ENCODE measurements around the gene CBY3. TPM values are rescaled to one million over a fixed set of nuclear protein-coding genes. Genes with fewer than 3 reads are reported as not detected.
"Not testable (repeated sequence)": the region's sequence is repeated elsewhere in the genome, so short reads cannot be mapped to it uniquely, and the experiment has no call there.

Gene CBY3
- total RNA-seq, 1 experiment from 2014 or later, result 0.68 TPM

GRCh38 chr5:179696603-179697002, 15.8 kb upstream of the CBY3 start:
- intact Hi-C loops (cut with micrococcal nuclease; ENCODE audit: unreplicated experiment), result no loop called here
- no peak for DNase-seq
- ChIA-PET POLR2A (no interaction called here), CTCF (no interaction called here)
- Mint-ChIP-seq H3K4me3 (ENCODE audit: unreplicated experiment) (no peak overlapping the region), H3K4me1 (ENCODE audit: low read depth, unreplicated experiment) (peaks cover 8% of the 10 kb centered on the region), H3K9me3 (ENCODE audit: unreplicated experiment) (no peaks in the 10 kb centered on the region), H3K27me3 (ENCODE audit: insufficient read depth, unreplicated experiment) (no peaks in the 10 kb centered on the region), H3K27ac (ENCODE audit: unreplicated experiment) (no peak overlapping the region), H3K36me3 (ENCODE audit: insufficient read depth, unreplicated experiment) (peaks cover 34% of the 10 kb centered on the region)
- no TSS peak for BruUV-seq (replicated peaks)
- Histone ChIP-seq H3K9me3 (no peaks in the 10 kb centered on the region), H3K4me3 (ENCODE audit: low read depth, low read length) (no peak overlapping the region), H3K27me3 (replicated peaks; ENCODE audit: control insufficient read depth, insufficient read depth, low read length) (no peaks in the 10 kb centered on the region), H3K36me3 (ENCODE audit: control insufficient read depth, insufficient read depth, low read length) (peaks cover 1% of the 10 kb centered on the region), H3K4me1 (peaks cover 8% of the 10 kb centered on the region)
- no peak for TF ChIP-seq CTCF (IDR thresholded peaks at IDR 0.05; ENCODE audit: insufficient read depth in 1 of 2, low read depth in 1 of 2, low read length in 1 of 2, severe bottlenecking in 1 of 2, unreplicated experiment in 1 of 2)

- BruUV-seq (replicated peaks), result no TSS peak
- H3K36me3 Mint-ChIP-seq (ENCODE audit: insufficient read depth, unreplicated experiment), result peaks cover 14% of the 10 kb centered on the region
- POLR2A ChIA-PET, result interaction anchor here (1.5 kb wide), 1 partner anchor 71 kb away, joined by 4 read pairs; the partner anchor contains the start of gene HNRNPH1
- no peak overlapping the region for H3K4me3 ChIP-seq (ENCODE audit: low read depth, low read length)
- H3K36me3 ChIP-seq (ENCODE audit: control insufficient read depth, insufficient read depth, low read length), result no peaks in the 10 kb centered on the region; the same call in 1 of the 2 replicates
- no peak overlapping the region for H3K27ac Mint-ChIP-seq (ENCODE audit: unreplicated experiment)
- CTCF ChIA-PET, result no interaction called here
- intact Hi-C loops (cut with micrococcal nuclease; ENCODE audit: unreplicated experiment), result no loop called here
- H3K4me3 Mint-ChIP-seq (ENCODE audit: unreplicated experiment), result no peak overlapping the region
- no peaks in the 10 kb centered on the region for H3K27me3 Mint-ChIP-seq (ENCODE audit: insufficient read depth, unreplicated experiment)
- no peaks in the 10 kb centered on the region for H3K4me1 Mint-ChIP-seq (ENCODE audit: low read depth, unreplicated experiment)
- H3K4me1 ChIP-seq, result peaks cover 8% of the 10 kb centered on the region
- H3K9me3 Mint-ChIP-seq (ENCODE audit: unreplicated experiment), result no peaks in the 10 kb centered on the region
- DNase-seq, result no peak
- no peaks in the 10 kb centered on the region for H3K9me3 ChIP-seq
- no peak for TF ChIP-seq CTCF (IDR thresholded peaks at IDR 0.05; ENCODE audit: insufficient read depth in 1 of 2, low read depth in 1 of 2, low read length in 1 of 2, severe bottlenecking in 1 of 2, unreplicated experiment in 1 of 2)
- no peaks in the 10 kb centered on the region for H3K27me3 ChIP-seq (replicated peaks; ENCODE audit: control insufficient read depth, insufficient read depth, low read length)
Observed at GRCh38 chr5:179694561-179694960, 13.7 kb upstream of the CBY3 start.

- H3K9me3 ChIP-seq; DNase-seq; H3K27me3 ChIP-seq (replicated peaks; ENCODE audit: control insufficient read depth, insufficient read depth, low read length); H3K9me3 Mint-ChIP-seq (ENCODE audit: unreplicated experiment); H3K4me3 Mint-ChIP-seq (ENCODE audit: unreplicated experiment); H3K27ac Mint-ChIP-seq (ENCODE audit: unreplicated experiment); H3K36me3 Mint-ChIP-seq (ENCODE audit: insufficient read depth, unreplicated experiment); H3K27me3 Mint-ChIP-seq (ENCODE audit: insufficient read depth, unreplicated experiment); intact Hi-C loops (cut with micrococcal nuclease; ENCODE audit: unreplicated experiment); H3K4me3 ChIP-seq (ENCODE audit: low read depth, low read length); CTCF ChIA-PET; H3K4me1 Mint-ChIP-seq (ENCODE audit: low read depth, unreplicated experiment); H3K4me1 ChIP-seq; H3K36me3 ChIP-seq (ENCODE audit: control insufficient read depth, insufficient read depth, low read length); BruUV-seq (replicated peaks): not testable (repeated sequence)
- POLR2A ChIA-PET, result interaction anchor here (0.6 kb wide), 2 partner anchors 13 to 51 kb away, joined by 3 to 4 read pairs; no protein-coding TSS in a partner anchor
Observed at GRCh38 chr5:179689212-179689611, 8.4 kb upstream of the CBY3 start.

Measured in Caco-2 (cell line).